ENCODE measurements around the gene TSC2.
A peak's percentile ranks its signal among the peaks of the same experiment; 100 is the strongest.
"Not testable (repeated sequence)": the region's sequence is repeated elsewhere in the genome, so short reads cannot be mapped to it uniquely, and the experiment has no call there.

Gene TSC2

GRCh38 chr16:2107791-2108125 lies 60.0 kb downstream of the TSC2 start:
- ATAC-seq (ENCODE audit: low read depth); H3K4me3 Mint-ChIP-seq; H3K9me3 Mint-ChIP-seq; H3K27ac Mint-ChIP-seq; DNase-seq (ENCODE audit: low spot score in 2 of 2); H3K4me1 Mint-ChIP-seq; H3K36me3 Mint-ChIP-seq; H3K27me3 Mint-ChIP-seq: not testable (repeated sequence)

- not testable (repeated sequence) for H3K9me3 Mint-ChIP-seq; DNase-seq (ENCODE audit: low spot score in 2 of 2); H3K36me3 Mint-ChIP-seq; H3K4me3 Mint-ChIP-seq; H3K27ac Mint-ChIP-seq; ATAC-seq (ENCODE audit: low read depth); H3K27me3 Mint-ChIP-seq; H3K4me1 Mint-ChIP-seq
These were observed 60.9 kb downstream of the TSC2 start for GRCh38 chr16:2108446-2109270.

GRCh38 chr16:2109271-2109580 lies 61.4 kb downstream of the TSC2 start:
- not testable (repeated sequence) for ATAC-seq (ENCODE audit: low read depth); H3K27me3 Mint-ChIP-seq; H3K9me3 Mint-ChIP-seq; H3K36me3 Mint-ChIP-seq; H3K27ac Mint-ChIP-seq; H3K4me3 Mint-ChIP-seq; DNase-seq (ENCODE audit: low spot score in 2 of 2); H3K4me1 Mint-ChIP-seq

DNA sequence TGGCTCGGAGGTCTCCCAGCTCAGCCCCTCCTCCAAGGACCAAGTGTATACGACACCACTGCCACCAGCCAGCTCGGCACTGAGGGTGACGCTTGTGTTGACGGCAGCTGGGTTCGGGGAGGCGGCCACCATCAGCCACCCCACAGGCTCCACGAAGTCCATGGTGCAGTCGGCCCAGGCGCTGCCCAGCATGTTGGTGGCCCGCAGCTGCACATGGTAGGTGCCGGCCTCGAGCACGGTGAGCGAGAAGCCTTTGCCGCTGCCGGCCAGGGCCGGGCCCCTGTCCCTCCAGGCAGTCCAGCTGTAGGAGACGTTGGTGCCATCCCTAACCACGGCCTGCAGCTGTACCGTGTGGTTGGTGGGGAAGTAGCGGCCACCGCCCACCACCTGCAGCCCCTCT lies 62.1 kb downstream of the TSC2 start:
- ATAC-seq (ENCODE audit: low read depth); H3K27ac Mint-ChIP-seq; H3K27me3 Mint-ChIP-seq; H3K4me3 Mint-ChIP-seq; DNase-seq (ENCODE audit: low spot score in 2 of 2); H3K36me3 Mint-ChIP-seq; H3K4me1 Mint-ChIP-seq; H3K9me3 Mint-ChIP-seq: not testable (repeated sequence)

DNA sequence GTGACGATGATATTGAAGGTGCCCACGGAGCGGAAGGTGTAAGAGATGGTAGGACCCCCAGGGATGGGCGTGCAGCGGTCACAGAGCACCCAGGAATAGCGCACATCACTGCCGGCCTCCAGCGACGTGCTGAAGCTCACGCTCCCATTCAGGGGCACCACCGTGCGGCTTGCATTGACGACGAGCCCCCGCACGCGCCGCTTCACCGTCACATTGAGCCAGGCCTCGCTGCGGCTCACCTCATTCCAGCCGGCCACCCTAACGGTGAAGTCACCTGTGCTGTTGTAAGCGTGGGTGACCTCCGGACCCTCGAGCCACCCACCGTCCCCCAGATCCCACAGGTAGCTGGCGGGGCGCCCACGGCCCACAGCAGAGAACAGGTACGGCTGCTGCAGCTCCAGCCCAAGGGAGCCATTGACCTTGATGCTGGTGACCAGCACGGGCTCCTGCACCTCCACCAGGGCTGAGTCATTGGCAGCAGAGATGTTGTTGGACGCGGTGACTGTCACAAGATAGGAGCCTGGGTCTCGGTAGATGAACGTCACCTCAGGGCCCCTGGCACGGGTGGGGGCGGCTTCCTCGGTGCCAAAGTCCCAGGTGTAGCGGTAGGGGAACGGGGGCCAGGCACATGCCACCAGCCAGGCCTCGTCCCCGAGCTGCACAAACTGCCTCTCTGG lies 62.7 kb downstream of the TSC2 start:
- H3K27ac Mint-ChIP-seq; H3K4me3 Mint-ChIP-seq; ATAC-seq (ENCODE audit: low read depth); H3K36me3 Mint-ChIP-seq; H3K4me1 Mint-ChIP-seq; H3K27me3 Mint-ChIP-seq; DNase-seq (ENCODE audit: low spot score in 2 of 2); H3K9me3 Mint-ChIP-seq: not testable (repeated sequence)

DNA sequence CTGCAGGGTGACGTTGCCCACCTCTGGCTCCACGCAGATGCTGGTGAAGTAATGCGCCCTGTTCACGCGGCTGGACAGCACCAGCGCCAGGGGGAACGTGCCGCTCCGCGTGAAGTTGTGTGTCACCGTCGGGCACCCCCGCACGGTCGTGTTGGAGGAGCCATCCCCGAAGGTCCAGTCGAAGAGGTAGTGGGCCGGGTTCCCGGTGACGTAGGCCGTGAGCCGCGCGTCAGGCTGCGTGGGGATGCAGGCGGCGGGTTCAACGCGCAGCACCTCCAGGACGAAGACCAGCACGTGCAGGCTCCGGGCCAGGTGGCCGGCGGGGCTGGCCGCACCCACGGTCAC lies 63.2 kb downstream of the TSC2 start:
- not testable (repeated sequence) for ATAC-seq (ENCODE audit: low read depth); H3K36me3 Mint-ChIP-seq; H3K27me3 Mint-ChIP-seq; H3K9me3 Mint-ChIP-seq; H3K4me3 Mint-ChIP-seq; DNase-seq (ENCODE audit: low spot score in 2 of 2); H3K27ac Mint-ChIP-seq; H3K4me1 Mint-ChIP-seq

GRCh38 chr16:2111412-2112335 lies 63.9 kb downstream of the TSC2 start:
- not testable (repeated sequence) for H3K27ac Mint-ChIP-seq; ATAC-seq (ENCODE audit: low read depth); H3K27me3 Mint-ChIP-seq; H3K4me1 Mint-ChIP-seq; H3K36me3 Mint-ChIP-seq; H3K4me3 Mint-ChIP-seq; DNase-seq (ENCODE audit: low spot score in 2 of 2); H3K9me3 Mint-ChIP-seq

GRCh38 chr16:2112539-2113106 lies 64.8 kb downstream of the TSC2 start:
- not testable (repeated sequence) for H3K27me3 Mint-ChIP-seq; H3K4me1 Mint-ChIP-seq; H3K36me3 Mint-ChIP-seq; H3K4me3 Mint-ChIP-seq; ATAC-seq (ENCODE audit: low read depth); H3K27ac Mint-ChIP-seq; H3K9me3 Mint-ChIP-seq; DNase-seq (ENCODE audit: low spot score in 2 of 2)

DNA sequence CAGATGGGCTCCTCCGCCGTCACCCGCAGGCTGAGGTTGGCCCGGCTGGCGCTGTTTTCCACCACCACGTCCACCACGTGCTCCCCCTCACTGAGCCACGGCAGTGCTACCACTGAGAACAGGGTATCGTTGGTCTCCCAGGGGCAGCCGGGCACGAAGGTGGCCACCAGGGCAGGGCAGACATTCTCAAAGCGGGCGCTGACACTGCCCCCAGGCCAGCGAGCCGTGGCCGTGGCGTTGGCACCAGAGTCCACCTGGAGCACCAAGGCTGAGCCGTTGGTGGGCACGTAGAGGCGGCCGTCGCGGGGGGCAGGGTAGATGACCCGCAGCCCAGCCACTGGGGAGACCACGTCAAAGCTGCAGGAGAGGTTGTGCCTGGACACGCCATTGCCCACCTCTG lies 66.4 kb downstream of the TSC2 start:
- H3K9me3 Mint-ChIP-seq; H3K36me3 Mint-ChIP-seq; DNase-seq (ENCODE audit: low spot score in 2 of 2); H3K27me3 Mint-ChIP-seq; H3K4me3 Mint-ChIP-seq; ATAC-seq (ENCODE audit: low read depth); H3K27ac Mint-ChIP-seq; H3K4me1 Mint-ChIP-seq: not testable (repeated sequence)

DNA sequence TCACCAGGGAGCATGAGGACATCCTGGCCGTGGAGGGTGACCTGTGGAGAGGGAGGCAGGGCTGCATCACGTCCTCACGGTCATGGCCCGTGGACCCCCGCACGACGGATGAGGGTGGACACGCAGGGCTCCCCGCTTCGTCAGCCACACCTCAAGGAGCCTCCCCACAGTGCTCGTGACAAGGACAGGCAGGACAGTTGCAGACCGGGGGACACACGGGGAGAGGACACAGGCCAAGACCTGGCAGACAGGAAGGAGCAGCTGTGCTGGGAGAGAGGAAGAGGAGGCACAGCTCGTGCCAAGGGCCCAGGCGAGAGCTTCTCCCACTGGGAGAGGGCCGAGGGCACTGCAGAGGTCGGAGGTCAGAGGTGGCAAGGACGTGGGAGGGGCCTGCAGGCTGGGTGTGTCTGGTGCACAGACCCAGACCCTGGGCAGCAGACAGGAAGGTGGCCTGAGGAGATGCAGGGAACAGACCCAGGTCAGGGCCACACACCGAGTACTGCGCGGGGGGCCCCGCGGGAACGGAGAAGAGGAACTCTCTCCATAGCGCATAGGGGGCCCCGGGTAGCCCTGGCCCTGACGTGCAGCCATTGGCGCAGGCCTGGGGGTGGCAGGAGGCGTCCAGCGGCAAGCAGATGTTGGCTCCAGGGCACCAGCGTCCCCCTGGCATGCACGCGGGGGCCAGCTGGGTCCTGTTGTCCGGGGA lies 67.3 kb downstream of the TSC2 start:
- H3K4me3 Mint-ChIP-seq; H3K36me3 Mint-ChIP-seq; H3K9me3 Mint-ChIP-seq; ATAC-seq (ENCODE audit: low read depth); DNase-seq (ENCODE audit: low spot score in 2 of 2); H3K27me3 Mint-ChIP-seq; H3K4me1 Mint-ChIP-seq: not testable (repeated sequence)
- peak overlapping the region; percentile 84 for H3K27ac Mint-ChIP-seq

DNA sequence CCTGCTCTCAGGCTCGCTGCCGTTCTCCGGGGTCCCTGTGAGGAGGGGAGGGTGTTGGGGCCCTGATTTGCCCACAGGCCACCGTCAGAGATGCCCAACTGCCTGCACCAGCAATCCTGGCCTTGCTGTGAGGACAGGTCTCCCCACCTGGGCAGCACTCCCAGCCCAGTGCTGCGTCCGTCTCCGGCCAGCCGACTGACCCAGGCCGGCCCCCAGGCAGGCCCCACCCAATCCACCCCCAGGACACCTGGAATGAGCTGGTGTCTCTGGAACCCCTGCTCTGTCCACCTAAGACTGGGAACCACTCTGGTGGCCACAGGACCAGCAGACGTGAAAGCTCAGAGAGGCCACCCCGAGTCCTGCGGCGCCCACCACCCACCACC lies 67.8 kb downstream of the TSC2 start:
- no peaks in the 10 kb centered on the region for H3K9me3 Mint-ChIP-seq
- ATAC-seq (ENCODE audit: low read depth) = no peak

DNA sequence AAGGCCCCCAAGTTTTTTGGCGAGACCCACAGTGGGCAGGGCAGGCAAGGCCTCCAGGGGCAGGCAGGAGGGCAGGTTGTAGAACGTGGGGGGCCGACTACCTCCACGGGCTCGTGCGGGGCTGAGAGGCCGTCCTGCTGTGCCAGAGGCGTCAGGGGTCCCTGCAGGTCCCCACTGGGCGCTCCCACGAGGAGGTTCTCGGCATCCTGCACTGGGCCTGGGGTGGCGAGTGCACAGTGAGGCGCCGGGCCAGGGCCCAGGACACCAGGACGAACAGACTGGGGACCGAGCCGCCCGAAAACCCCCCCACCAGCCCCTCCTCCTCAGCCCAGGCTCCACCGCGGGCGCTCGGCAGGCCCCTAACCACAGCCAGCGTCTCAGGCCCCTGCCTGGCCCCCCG lies 68.6 kb downstream of the TSC2 start:
- not testable (repeated sequence) for H3K9me3 Mint-ChIP-seq; ATAC-seq (ENCODE audit: low read depth); DNase-seq (ENCODE audit: low spot score in 2 of 2); H3K4me1 Mint-ChIP-seq; H3K4me3 Mint-ChIP-seq; H3K27me3 Mint-ChIP-seq; H3K36me3 Mint-ChIP-seq; H3K27ac Mint-ChIP-seq

More for the DNA sequence above, 67.8 kb downstream of the TSC2 start:
- DNase-seq (ENCODE audit: low spot score in 2 of 2) = no peak
- Mint-ChIP-seq H3K4me1 (peaks cover 4% of the 10 kb centered on the region), H3K27ac (no peak overlapping the region), H3K27me3 (no peaks in the 10 kb centered on the region), H3K36me3 (peaks cover 3% of the 10 kb centered on the region), H3K4me3 (no peak overlapping the region)

- DNase-seq (ENCODE audit: low spot score in 2 of 2); H3K4me3 Mint-ChIP-seq; ATAC-seq (ENCODE audit: low read depth); H3K27me3 Mint-ChIP-seq; H3K36me3 Mint-ChIP-seq; H3K27ac Mint-ChIP-seq; H3K4me1 Mint-ChIP-seq; H3K9me3 Mint-ChIP-seq: not testable (repeated sequence)
These were observed 69.6 kb downstream of the TSC2 start for GRCh38 chr16:2117341-2117740.
